NCI-H2107 (cell line): ENCODE data around the gene PRCC.
"Not testable (repeated sequence)": the region's sequence is repeated elsewhere in the genome, so short reads cannot be mapped to it uniquely, and the experiment has no call there.

ENCODE experiments used
- DNase-seq: peaks from one replicate; lab custom pipeline; 2025; lab: John Stamatoyannopoulos, UW

The PRCC gene

DNA sequence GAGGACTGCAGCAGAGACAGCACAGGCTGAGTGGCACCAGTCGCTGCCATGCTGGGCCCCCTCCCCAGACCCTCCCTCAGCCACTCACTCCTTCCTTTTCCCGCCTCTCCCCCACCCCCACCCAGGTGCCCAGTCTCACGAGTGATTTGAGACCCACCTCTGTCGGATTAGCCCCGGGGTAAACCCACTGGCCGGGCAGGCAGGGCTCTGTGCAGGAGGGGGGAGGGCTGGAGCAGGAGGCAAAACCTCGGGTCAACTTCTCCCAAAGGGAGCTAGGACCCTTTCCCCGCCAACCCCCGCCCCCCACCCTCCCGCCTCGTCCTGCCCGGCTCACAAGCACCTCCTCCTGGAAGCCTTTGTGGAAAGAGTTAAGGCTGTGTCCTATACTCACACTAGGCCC, 23.0 kb upstream of the PRCC start:
- no peak for DNase-seq

DNA sequence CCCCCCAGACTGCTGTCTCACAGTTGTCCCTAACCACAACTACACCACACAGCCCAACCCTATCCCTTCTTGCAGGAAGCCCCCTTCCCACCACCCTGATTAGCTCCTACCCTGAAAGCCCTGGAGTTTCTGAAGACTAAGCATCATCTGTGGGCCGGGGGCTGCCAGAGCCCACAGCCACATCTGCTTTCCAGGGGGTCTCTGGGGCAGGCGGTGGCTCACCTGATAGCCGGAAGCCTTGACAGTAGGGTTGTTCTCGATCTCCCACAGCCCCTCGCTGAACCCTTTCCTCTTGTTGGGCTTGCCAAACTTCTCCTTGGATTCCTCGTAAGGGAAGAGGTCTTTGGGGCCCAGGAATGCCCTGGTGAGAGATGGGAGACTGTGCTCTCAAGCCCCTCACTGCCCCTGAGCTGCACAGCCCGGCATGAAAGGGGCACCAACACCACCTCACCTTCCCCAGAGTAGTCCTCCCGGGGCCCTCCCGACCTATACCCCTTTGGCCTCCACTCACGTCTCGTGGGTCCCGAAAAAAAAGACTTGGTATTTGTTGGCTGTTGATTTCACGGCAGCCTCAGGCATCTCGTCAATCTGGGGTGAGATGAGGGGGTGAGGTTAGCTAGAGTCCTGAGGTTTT, 22.4 kb upstream of the PRCC start:
- no peak for DNase-seq

DNA sequence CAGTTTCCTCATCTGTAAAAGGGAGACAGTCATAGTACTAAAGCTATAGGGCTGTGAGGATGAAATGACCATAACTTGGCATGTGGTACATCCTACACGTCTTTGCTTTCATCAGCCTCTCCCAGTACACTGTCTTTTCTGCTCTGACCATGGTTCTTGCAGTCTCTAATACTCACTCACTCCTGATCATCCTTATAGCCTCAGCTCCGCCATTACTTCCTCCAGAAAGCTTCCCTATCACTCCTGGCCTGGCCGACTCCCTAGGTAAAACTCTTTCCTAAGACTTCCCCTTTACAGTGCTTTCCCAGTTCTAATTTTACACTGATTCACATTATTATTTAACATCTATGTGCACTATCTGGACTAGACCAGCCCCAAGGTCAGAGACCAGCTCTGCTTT, 21.5 kb upstream of the PRCC start:
- no peak for DNase-seq

DNA sequence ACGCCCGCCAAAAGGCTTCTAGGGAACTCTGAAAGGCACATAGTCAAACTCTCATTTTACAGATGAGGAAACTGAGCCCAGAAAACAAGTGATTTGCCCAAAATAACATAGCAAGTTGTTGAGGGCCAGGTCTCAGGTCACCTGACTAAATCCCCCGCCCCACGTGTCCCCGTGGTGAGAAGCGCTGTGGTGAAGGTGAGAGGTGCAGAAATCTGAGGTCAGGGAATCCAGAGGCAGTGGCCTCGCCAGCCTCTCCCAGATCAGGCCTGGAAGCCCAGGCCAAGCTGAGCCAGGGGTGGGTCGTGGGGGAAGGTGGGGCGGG, 21.0 kb upstream of the PRCC start:
- no peak for DNase-seq

DNA sequence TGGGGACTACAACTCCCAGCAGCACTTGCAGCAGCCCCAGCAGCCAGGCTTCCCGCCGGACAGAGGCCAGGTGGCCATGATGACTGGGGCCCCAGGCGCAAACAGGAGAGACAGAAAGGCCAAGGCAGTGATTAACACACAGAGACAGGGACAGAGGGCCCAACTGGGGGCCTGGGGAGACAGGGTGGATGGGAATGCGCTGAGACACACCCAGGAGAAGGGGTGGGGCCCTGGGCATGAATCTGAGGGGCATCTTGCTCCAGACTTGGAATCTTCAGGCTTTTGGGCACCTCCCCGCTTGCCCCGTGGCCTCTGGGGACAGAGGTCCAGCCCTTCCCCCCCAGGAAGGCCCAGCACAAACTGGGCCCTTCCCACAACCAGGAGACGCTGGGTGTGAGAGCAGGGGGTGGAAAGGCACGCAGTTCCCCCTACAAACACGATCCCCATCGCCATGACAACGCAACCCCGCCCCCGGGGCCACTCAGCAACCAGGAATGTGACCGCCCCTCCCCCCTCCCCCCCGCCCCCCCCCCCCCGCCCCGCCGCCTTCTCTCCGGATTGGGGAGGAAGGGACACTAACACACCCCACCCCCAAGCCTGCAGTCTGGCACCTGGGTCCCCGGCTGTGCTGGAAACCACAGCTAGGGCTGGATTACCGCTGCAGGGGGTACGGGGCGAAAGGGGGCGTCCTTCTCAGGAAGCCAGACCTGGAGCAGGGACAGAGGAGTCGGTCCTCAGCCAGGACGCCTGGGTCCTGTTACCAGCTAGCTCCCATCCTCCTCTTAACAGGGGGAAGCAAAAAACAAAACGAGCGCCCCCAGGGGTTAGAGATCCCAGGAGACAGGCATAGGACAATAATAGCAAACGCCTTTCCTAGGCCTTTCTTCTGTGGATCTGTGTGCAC, 20.4 kb upstream of the PRCC start:
- DNase-seq, result peak; percentile 82

DNA sequence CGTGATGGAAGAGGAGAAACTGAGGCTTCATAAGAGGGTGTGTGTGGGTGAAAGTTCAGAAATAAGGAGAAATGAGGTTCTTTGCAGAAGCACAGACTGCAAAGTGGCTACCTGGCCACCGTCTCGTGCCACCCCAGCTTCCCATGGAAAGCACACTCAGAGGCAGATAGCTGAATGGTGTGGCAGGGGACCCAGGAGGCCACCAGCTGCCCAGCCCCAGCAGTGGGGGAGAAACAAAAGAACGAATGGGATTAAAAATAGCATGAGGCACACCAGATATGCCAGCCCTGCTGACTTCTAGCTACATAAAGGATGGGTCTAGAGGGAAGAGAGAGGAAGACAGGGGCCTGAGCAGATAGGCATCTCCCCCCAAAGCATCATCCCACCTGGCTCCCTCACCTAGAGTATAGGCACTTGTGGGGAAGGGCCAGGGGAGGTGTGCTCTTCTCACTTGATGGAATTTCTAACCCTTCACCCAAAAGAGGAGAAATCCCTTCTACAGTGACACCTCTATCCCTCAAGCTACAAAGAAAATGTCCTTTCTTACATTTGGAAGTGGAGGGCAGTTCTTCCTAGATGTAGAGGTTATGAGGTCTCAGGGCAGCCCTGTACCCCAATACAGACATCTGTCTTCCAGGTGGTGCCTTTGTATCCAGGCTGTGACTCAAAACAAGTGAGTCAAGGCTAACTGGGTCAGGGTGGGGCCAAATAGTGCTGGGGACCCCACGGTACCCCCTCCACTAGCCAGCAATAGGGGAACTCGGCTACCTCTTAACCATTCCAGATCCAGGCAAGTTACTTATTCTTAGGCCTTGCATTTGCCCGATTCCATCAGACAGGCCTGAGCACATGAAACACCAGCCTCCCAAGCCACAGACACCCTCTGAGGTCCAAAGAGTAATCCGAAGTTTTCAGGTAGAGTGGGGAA, 19.3 kb upstream of the PRCC start:
- no peak for DNase-seq

DNA sequence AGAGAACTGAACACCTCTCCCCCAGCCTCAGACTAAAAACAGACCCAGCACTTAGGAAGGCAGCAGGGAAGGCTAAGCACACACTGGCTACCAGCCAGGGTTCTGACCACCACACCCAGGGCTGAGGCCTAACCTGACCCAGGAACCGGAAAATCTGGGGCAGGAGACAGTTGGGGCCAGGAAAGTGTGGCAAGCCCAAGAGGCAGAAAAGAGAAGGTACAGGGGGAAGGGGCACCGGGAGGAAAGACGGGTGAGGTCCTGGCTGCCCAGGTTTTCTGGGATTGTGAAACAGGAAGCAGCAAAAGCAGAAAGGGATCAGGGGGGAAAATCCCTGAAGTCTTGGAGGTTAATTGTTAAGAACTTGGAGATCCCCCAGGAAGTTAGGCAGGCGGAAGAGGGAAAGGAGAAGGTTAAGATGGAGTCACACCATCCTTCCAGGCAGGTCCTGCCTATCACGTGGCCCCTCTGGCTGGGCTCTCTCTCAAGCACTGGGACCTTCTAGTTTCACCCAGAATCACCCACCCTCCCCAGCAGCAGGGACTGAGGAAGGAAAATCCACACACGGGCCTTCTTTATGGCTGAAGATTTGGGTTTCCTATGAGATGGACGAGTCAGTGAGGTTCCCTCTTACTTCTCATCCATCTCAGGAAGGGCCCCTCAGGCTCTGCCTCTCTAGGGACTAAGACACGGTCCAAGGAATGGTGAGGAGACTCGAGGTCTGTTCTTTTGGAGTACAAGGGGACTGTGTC, 18.5 kb upstream of the PRCC start:
- DNase-seq, result no peak

DNA sequence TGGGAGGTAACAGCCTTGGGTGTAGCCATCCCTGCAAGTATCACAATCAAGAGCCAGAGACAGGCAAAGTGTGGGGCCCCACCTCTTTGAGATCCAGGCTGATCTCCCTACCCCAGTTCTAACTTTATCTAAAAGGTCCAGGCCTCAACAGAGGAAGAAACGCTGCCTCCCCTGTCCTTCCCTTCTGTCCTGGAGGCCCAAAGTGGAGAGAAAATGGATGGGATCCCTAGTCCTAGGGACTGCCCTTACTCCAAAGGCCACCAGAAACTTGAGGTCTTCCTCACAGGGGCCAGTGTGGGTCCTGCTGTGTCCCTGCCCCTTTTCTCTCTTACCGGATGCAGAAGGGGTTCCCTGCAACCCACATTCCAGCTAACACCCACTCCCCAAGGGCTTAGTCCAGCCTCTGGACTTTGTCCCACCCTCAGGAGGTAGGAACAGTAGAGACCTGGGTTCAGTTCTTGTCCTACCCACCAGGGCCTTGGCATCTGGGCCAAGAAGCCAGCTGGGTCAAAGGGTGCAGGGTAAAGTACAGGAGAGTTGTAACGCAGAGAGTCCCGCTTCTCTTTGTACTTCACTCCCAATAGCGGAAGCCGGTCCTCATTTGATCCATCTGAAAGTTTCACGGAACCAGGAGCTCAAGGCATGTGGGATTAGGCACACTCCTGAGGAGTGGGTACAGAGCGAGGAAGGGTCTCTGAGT, 17.8 kb upstream of the PRCC start:
- DNase-seq, result no peak

DNA sequence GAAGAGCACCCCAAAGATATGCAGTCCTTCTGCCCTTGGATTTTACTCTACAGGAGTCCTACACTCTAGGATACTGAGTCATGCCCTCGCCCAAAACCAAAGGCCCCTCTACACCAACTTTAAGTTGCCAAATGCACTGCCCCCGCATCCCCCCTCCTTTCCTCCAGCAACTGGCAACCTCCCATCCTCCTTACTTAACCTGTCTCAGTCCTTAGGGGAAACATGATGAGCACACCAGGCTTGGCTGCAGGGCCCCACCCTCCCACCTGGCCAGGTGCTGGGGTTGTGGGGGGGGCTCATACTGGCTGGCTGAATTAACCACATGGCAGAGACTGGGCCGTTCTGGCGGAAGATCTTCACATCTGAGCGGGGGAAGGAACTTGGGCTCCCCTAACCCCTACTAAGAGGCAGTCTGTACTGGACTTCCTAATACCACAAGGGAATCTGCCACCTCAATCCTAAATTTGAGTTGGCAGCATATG, 17.1 kb upstream of the PRCC start:
- no peak for DNase-seq

DNA sequence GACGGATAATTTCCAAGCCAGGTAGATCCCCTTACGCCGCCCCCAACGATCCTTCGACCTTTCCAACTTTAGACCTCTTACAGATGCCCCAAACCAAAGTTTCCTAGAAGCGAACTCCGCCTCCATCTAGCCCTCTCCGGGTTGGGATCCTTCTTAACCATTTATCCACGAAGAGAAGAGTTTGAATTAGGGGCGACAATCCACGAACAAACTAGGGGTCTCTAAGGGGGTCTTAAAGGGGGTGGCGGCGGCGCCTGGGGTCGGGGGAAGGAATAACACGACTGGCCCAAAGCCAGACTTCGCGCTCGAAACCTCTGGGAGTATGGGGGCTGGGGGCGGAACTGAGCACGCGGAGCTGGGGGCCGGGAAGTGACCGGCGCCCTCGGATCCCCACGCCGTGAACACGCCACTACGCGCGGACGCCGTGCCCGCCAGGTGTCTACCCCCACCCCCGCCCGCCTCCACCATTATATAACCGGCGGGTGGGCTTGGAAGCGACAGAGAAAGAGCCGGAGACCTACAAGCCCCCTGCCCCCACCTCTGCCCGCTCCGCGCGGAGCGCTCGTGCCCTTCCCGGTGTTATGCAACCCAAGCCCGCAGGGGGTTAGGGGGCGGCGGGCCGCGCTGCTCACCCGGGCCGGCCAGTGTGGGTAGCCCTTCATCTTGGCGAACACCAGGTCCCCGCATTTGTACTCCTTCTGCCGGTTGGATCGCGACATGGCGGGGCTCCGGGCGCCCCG, 16.5 kb upstream of the PRCC start:
- DNase-seq, result no peak

DNA sequence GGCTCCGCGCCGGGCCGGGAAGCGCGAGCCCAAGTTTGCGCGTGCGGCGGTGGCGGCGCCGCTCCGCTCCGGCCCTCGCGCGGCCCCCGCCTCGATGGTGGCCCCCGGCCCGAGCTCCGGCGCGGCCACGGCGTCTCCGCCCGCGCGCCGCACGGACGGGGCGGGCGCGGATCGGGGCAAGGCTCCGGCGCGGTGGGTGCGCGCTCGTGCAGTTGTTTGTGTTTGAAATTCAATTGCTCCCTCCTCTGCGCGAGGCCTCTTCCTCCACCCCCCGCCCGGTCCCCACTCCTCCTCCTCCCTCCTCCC, 15.9 kb upstream of the PRCC start, which contains the start of gene HDGF:
Gene HDGF, minus strand, starts transcription at position 225 of the 306 bp plus-strand sequence. CDS start 246 bp downstream, outside the sequence.
- no peak for DNase-seq

DNA sequence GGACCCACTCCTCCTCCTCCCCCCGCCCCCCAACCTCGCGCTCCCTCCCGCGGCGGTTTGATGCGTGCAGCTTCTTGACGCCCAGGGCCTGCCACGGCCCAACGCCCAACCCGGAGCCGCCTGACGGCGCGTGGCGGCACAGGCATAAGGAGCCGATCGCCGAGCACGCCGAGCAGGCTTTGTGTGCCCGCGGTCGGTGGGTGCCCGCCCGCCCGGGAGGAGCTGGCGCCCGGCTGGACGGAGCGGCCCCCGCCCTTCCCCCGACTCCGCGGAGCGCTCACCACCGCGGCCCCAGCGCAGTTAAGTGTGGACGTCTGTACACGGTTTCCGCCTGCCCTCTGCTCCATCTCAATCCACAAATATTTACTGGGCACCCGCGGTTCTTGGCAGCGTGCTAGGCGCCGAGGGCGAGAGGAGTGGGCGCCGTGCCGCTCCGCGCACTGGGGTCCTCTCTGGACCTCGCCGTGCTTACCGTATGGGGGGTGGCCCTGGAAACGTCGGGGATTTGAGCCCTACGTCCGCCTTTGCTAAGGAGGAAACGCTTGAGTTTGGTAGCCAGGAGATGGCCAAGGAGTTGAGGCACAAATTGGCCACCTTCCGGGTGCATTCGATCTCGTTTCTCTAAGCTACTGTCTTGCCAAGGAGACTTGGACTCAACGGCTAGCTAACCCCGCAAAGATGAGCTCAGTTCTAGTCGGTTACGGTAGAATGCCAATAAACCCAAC, 15.4 kb upstream of the PRCC start:
- DNase-seq, result peak; percentile 96

DNA sequence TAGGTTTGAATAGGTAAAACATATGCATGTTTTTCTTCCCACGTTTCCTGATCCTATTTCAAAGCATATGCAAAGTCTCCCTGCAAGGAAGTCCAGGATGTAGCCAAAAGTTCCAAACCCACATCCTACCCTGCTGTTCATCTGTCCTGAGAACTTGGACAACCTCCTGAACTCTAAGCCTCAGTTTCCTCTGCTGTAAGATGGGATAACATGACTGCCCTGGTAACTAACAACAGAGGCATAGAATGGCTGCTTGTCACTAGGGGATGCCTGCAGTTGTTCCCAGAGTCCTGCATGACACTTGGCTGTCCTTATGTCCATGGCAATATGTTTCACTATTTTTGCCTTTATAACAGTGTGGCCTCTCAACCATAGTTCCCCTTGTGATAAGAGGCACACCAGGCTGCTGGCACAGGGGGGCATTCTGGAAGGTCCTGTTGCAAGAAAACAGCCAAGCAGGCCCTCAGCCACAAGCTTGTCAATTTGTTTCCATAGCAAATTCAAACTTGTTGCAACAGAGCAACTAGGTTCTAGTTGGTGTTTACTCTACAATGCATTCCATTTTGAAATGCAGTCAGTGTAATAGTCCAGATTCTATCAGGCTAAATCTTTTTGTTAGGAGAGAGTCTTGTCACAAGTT, 14.4 kb upstream of the PRCC start:
- no peak for DNase-seq

DNA sequence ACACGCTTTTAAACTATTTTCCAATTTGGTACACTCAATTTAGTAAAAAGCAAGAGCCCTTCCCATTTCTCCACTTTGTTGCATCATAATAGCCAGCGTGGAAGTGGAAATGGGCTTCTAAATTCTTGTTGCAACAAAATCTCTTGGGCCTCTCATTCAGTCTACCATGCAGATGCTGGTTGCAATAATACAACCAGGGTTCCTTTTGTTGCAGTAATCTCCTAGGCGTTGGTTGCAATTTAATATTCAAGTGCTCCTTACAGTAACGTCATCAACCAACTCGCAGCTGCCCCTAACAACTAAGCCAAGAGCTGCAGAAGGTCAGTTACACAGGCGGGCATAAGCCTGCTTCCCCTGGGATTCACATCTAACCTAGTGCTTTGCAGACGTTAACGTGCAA, 13.1 kb upstream of the PRCC start:
- peak; percentile 83 for DNase-seq

DNA sequence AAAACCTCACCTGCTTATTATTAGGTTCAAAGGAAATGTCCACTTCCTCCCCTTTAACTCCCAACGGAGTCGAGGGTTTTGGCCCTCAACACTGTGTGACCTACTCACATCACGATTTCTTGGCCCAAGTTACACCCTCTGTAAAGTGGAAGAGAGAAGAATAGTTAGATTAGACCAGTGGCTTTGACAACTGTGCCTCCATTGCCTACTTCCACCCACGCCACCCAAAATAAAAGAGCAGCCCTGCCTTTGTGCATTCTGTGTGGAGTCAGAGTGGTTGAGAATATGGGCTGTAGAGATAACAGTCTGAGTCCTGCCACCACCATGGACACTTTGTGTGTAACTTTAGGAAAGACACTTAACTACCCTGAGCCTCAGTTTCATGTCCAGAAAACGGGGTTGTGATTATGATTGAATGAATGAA, 11.8 kb upstream of the PRCC start:
- DNase-seq, result no peak

DNA sequence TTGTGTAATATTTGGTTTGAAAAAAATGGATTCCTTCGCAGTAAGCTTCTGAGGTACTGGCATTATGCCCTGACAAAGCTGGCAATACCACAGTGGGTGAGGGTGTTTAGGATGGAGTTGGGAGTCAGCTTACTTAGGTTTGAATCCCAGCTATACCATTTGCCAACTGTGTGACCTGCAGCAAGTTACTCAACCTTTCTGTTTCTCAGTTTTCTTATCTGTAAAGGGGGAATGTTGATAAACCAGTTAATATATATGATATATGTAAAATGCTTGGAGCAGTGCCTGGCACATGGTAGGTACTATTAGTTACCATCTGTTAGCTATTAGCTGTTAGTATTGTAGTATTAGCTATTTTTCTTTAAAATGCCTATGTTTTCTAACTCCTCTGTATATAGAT, 11.0 kb upstream of the PRCC start:
- no peak for DNase-seq

DNA sequence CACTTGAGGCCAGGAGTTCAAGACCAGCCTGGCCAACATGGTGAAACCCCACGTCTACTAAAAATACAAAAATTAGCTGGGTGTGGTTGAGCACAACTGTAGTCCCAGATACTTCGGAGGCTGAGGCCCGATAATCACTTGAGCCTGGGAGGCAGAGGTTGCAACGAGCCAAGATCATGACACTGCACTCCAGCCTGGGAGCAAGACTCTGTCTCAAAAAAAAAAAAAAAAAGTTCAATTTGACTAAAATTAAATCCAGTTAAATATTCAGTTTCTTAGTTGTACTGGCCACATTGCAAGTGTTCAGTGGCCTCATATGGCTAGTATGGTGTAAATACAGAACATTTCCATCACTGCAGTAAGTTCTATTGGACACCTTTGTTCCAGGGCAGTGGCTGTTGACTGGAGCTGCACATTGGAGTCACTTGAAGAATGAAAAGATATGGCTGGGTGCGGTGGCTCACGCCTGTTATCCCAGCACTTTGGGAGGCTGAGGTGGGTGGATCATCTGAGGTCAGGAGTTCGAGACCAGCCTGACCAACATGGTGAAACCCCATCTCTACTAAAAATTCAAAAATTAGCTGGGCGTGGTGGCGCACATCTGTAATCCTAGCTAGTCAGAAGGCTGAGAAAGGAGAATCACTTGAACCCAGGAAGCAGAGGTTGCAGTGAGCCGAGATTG, 9.6 kb upstream of the PRCC start:
- not testable (repeated sequence) for DNase-seq

DNA sequence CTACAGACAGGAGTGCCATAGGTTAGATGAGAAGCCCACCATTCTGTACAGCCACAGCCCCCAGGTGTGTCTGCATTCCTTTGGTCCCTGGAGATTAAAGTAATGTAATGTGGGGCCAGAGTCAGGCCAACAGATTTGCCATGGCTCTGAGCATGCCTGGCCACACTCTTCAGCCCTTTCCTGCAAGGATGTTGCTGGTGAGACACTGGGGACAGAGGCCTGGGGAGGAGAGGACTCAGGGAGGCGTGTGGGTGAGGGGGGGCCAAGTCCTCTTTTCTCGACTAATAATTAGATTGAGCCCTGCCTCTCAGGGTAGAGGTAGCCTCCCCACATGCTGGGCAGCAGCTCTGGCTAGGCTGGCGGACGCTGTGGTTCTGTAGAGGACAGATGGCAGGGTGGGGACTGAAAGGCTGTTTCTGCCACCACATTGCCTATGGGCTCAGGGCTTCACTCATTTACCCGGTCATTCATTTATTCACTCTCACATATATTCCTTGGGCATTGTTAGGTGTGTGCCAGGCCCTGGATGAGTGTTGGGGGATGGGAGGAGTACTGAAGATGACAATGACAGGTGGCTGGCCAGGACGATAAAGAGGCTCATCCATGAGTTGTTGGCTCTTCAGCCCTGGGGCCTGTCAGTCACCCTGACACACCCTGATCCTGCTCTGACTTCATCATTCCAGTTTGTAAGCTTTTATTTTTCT, 7.1 kb upstream of the PRCC start:
- DNase-seq, result no peak
